Measurements from ENCODE around the gene BSPH1.

BSPH1 gene, protein sequence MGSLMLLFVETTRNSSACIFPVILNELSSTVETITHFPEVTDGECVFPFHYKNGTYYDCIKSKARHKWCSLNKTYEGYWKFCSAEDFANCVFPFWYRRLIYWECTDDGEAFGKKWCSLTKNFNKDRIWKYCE

DNA sequence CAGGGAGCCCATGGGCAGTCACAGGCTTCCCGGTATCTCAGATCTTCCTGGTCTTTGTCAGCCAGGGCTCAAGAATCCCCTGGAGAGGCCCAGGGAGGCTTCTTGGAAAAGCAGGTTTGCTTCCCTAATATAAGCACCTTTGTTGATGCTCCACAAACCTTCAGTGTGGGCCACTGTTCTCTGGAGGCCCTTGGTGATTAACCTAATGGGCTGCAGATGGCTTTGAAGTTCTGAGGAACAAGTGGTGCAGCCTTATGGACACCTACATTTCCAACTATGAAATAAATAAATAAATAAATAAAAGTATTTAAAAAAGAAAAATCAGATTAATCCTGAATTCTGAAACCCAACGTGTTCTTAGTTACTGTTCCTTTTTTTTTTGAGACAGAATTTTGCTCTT lies at the start of gene BSPH1:
TSS of gene BSPH1 (minus strand) at position 101 of the 400 bp plus-strand sequence. CDS start at position 12, 89 bp downstream.
- H3K4me3 ChIP-seq (ENCODE audit: low read length): no peak within 1 kb of the TSS
- H3K9ac ChIP-seq (ENCODE audit: low read length): no peak within 1 kb of the TSS
- H3K27ac ChIP-seq (ENCODE audit: low read depth, low read length): no peak within 1 kb of the TSS
- no peaks in the 10 kb centered on the region for H3K27me3 ChIP-seq (ENCODE audit: control insufficient read depth, insufficient read depth, low read length)
- no peaks in the 10 kb centered on the region for H3K36me3 ChIP-seq (ENCODE audit: control insufficient read depth, insufficient read depth, low read length)
- no peaks in the 10 kb centered on the region for H3K4me1 ChIP-seq (ENCODE audit: control insufficient read depth, insufficient read depth, low read length)

DNA sequence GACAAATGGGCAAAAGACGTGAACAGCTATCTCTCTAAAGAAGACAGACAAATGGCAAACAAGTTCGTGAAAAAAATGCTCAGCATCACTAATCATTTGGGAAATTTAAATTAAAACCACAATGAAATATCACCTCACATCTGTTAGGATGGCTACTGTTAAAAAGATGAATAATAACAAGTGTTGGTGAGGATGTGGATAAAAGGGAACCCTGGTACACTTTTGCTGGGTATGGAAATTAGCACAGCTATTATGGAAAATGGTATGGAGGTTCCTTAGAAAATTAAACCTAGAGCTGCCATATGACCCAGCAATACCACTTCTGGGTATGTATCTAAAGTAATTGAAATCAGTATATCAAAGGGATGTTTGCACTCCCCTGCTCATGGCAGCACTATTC lies 44.8 kb upstream of the BSPH1 start:
- Histone ChIP-seq H3K27ac (ENCODE audit: low read depth, low read length) (no peak overlapping the region), H3K4me1 (ENCODE audit: control insufficient read depth, insufficient read depth, low read length) (no peaks in the 10 kb centered on the region), H3K36me3 (ENCODE audit: control insufficient read depth, insufficient read depth, low read length) (no peaks in the 10 kb centered on the region), H3K4me3 (ENCODE audit: low read length) (no peak overlapping the region), H3K9ac (ENCODE audit: low read length) (no peak overlapping the region), H3K27me3 (ENCODE audit: control insufficient read depth, insufficient read depth, low read length) (no peaks in the 10 kb centered on the region)

DNA sequence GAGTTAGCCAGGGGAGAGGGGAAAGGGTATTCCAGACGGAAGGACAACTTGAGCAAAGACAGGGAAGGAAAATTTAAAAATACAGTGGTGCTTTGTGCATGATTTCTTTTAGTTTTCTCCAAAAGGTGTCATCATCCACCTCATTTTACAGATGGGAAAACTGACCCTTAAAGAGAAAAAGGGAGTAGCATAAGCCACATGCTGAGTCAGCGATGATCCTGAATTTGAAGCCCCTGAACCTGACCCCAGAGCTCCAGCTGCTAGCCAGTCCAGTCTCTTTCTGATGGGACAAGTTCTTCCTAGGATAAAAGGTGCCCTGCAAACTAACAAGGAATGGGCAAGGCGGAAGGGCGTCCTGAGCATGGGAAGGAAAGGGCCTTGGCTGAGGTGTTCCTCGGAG lies 41.6 kb upstream of the BSPH1 start:
- no peak overlapping the region for H3K9ac ChIP-seq (ENCODE audit: low read length)
- H3K4me1 ChIP-seq (ENCODE audit: control insufficient read depth, insufficient read depth, low read length): no peaks in the 10 kb centered on the region

DNA sequence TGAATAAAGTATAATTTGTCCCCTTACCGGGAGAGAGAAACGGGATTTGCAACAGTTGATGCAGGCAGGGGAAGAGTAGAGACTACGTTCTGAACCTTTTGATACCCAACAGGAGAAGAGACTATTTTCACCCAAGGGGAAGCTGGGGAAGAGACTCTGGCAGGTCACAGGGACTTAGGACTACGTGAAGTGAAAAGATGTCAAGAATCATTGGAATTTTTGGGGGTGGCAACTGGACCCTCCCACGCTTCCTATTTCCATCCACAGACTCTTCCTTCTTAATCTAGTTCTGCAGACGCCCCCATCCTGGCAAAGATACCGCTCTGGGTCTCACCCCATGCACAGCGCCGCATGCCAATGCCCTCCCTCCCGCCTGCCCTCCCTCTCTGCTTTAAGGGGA lies 38.1 kb upstream of the BSPH1 start:
- Histone ChIP-seq H3K27ac (ENCODE audit: low read depth, low read length) (no peak overlapping the region), H3K4me3 (ENCODE audit: low read length) (no peak overlapping the region), H3K27me3 (ENCODE audit: control insufficient read depth, insufficient read depth, low read length) (peaks cover 2% of the 10 kb centered on the region), H3K9ac (ENCODE audit: low read length) (no peak overlapping the region), H3K36me3 (ENCODE audit: control insufficient read depth, insufficient read depth, low read length) (no peaks in the 10 kb centered on the region), H3K4me1 (ENCODE audit: control insufficient read depth, insufficient read depth, low read length) (no peaks in the 10 kb centered on the region)

More for the DNA sequence above, 41.6 kb upstream of the BSPH1 start:
- Histone ChIP-seq H3K36me3 (ENCODE audit: control insufficient read depth, insufficient read depth, low read length) (no peaks in the 10 kb centered on the region), H3K27ac (ENCODE audit: low read depth, low read length) (no peak overlapping the region), H3K4me3 (ENCODE audit: low read length) (no peak overlapping the region), H3K27me3 (ENCODE audit: control insufficient read depth, insufficient read depth, low read length) (peaks cover 2% of the 10 kb centered on the region)

DNA sequence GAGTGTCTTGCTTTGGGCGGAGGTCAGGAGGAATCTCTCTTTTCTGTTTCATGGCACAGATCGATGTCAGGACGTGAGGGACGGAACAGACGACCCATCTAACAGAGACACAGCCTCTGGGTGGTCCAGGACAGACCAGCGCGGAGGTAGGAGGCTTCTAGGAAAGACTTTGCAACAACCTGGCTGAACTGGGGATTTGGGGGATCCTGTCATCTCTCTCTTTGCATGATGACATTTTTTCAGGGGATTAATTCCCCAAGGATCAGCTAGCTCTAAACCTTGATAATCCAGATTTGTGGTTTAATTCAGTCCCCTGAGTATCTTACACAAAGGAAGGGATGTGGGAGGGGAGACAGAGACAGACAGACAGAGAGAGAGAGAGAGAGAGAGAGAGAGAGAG lies 37.5 kb upstream of the BSPH1 start:
- peaks cover 2% of the 10 kb centered on the region for H3K27me3 ChIP-seq (ENCODE audit: control insufficient read depth, insufficient read depth, low read length)
- H3K9ac ChIP-seq (ENCODE audit: low read length): no peak overlapping the region
- no peak overlapping the region for H3K4me3 ChIP-seq (ENCODE audit: low read length)
- no peak overlapping the region for H3K27ac ChIP-seq (ENCODE audit: low read depth, low read length)
- H3K4me1 ChIP-seq (ENCODE audit: control insufficient read depth, insufficient read depth, low read length): no peaks in the 10 kb centered on the region
- no peaks in the 10 kb centered on the region for H3K36me3 ChIP-seq (ENCODE audit: control insufficient read depth, insufficient read depth, low read length)

DNA sequence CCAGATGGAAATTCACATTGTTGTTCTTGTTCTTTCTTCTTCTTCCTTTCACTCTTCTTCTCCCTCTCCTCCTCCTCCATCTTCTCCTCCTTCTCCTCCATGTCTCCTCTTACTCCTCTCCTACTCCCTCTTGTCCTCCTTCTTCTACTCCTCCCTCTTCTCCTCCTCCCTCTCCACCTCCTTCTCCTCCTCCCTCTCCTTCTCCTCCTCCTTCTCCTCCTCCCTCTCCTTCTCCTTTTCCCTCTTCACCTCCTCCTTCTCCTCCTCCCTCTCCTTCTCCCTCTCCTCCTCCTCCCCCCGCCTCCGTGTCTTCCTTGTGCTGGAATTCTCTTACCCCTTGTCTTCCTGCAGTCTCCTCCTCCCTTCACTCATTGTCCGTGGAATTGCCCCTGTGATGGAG lies 33.5 kb upstream of the BSPH1 start:
- Histone ChIP-seq H3K9ac (ENCODE audit: low read length) (no peak overlapping the region), H3K36me3 (ENCODE audit: control insufficient read depth, insufficient read depth, low read length) (no peaks in the 10 kb centered on the region), H3K4me1 (ENCODE audit: control insufficient read depth, insufficient read depth, low read length) (no peaks in the 10 kb centered on the region), H3K4me3 (ENCODE audit: low read length) (no peak overlapping the region), H3K27ac (ENCODE audit: low read depth, low read length) (no peak overlapping the region), H3K27me3 (ENCODE audit: control insufficient read depth, insufficient read depth, low read length) (peaks cover 2% of the 10 kb centered on the region)

DNA sequence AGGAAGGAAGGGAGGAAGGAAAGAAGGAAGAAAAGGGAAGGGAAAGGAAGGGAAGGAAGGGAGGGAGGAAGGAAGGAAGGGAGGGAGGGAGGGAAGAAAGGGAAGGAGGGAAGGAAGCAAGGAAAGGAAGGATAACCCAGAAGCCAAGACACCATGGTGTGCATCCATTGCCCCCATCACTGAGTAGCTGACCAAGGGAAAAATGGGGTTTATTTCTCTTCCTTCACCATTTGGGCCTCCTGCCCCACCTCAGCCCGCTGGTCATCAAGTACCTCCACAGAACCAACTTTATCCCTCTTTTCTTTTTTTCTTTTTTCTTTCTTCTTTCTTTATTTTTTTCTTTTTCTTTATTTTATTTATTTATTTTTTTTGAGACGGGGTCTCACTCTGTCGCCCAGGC lies 31.5 kb upstream of the BSPH1 start:
- Histone ChIP-seq H3K27ac (ENCODE audit: low read depth, low read length) (no peak overlapping the region), H3K9ac (ENCODE audit: low read length) (no peak overlapping the region), H3K4me3 (ENCODE audit: low read length) (no peak overlapping the region), H3K36me3 (ENCODE audit: control insufficient read depth, insufficient read depth, low read length) (no peaks in the 10 kb centered on the region), H3K4me1 (ENCODE audit: control insufficient read depth, insufficient read depth, low read length) (no peaks in the 10 kb centered on the region), H3K27me3 (ENCODE audit: control insufficient read depth, insufficient read depth, low read length) (no peaks in the 10 kb centered on the region)

DNA sequence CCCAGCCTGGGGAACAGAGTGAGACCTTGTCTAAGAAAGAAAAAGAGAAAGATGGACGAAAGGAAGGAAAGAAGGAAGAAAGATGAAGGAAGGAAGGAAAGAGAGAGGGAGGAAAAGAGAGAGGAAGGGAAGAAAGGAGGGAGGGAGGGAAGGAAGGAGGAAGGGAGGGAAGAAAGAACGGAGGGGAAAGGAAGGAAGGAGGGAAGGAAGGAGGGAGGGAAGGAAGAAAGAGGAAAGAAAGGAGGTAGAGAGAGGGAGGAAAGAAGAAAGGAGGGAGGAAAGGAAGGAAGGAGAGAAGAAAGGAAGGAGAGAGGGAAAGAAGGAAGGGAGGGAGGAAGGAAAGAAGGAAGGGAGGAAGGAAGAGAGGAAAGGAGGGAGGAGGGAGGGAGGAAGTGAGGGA lies 31.0 kb upstream of the BSPH1 start:
- Histone ChIP-seq H3K36me3 (ENCODE audit: control insufficient read depth, insufficient read depth, low read length) (no peaks in the 10 kb centered on the region), H3K4me1 (ENCODE audit: control insufficient read depth, insufficient read depth, low read length) (no peaks in the 10 kb centered on the region), H3K9ac (ENCODE audit: low read length) (no peak overlapping the region), H3K27ac (ENCODE audit: low read depth, low read length) (no peak overlapping the region), H3K27me3 (ENCODE audit: control insufficient read depth, insufficient read depth, low read length) (no peaks in the 10 kb centered on the region), H3K4me3 (ENCODE audit: low read length) (no peak overlapping the region)

DNA sequence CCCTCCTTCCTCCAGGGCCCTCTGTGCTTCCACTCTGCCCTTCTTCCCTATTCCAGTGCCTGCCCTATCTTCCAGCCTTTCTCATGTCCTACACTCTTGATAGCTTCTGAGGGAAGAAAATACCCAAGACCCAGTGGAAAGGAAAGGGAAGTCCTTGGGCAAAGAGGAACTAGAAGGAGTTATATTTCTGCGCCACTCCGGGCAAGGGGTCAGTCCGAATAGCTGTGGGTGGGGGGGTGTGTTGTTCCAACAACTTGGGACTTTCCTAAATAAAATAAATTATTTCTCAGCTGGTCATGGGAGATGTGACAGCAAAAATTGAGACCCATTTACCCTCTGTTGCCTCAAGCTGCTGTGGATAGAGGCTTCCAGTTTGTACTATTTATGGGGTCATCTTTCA lies 28.7 kb upstream of the BSPH1 start:
- Histone ChIP-seq H3K27ac (ENCODE audit: low read depth, low read length) (no peak overlapping the region), H3K36me3 (ENCODE audit: control insufficient read depth, insufficient read depth, low read length) (no peaks in the 10 kb centered on the region), H3K27me3 (ENCODE audit: control insufficient read depth, insufficient read depth, low read length) (no peaks in the 10 kb centered on the region), H3K4me3 (ENCODE audit: low read length) (no peak overlapping the region), H3K4me1 (ENCODE audit: control insufficient read depth, insufficient read depth, low read length) (no peaks in the 10 kb centered on the region), H3K9ac (ENCODE audit: low read length) (no peak overlapping the region)

DNA sequence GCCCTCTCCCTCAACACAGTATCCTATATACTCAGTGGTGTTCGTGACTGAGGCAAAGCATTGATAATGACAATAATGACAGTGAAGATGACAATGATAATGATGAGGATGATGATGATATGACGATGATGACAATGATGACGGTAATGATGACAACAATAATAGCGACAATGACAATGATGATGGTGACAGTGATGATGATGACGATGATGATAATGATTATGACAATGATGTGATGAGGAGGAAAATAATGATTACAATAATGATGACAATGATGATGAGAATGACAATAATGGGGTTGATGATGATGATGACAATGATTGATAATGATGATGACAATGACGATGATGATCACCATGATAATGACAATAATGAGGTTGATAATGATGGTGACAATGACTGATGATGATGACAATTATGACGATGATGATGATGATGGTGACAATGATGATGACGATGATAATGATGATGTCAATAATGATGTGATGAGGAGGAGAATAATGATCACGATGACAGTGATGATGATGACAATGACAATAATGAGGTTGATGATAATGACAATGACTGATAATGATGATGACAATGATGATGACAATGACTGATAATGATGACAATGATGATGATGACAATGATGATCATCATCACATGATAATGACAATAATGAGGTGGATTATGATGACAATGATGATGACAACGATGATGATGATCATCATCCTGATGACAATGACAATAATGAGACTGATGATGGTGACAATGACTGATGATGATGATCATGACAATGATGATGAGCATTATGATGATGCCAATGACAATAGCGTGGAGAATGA lies 19.2 kb upstream of the BSPH1 start:
- Histone ChIP-seq H3K9ac (ENCODE audit: low read length) (no peak overlapping the region), H3K27me3 (ENCODE audit: control insufficient read depth, insufficient read depth, low read length) (no peaks in the 10 kb centered on the region), H3K27ac (ENCODE audit: low read depth, low read length) (no peak overlapping the region), H3K4me1 (ENCODE audit: control insufficient read depth, insufficient read depth, low read length) (no peaks in the 10 kb centered on the region), H3K4me3 (ENCODE audit: low read length) (no peak overlapping the region), H3K36me3 (ENCODE audit: control insufficient read depth, insufficient read depth, low read length) (no peaks in the 10 kb centered on the region)

DNA sequence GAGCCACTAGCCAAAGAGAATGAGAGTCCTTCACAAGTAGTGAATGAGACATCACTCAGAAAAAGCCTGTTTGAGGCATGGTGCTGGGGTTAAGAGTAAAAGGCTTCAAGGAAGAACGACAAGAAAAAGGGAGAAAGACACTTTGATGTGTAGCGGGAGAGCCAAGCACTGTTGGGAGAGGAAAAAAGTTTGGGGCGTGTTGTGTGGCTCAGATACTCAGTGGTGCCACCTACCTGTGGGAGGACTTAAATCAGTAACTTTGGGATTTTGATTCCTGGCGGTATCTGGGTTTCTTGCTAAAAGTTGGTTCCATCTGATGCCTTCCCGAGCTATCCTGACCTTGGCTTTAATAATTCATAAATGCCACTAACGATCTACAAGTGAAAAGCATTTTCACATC lies 14.8 kb upstream of the BSPH1 start:
- Histone ChIP-seq H3K36me3 (ENCODE audit: control insufficient read depth, insufficient read depth, low read length) (no peaks in the 10 kb centered on the region), H3K27ac (ENCODE audit: low read depth, low read length) (no peak overlapping the region), H3K27me3 (ENCODE audit: control insufficient read depth, insufficient read depth, low read length) (no peaks in the 10 kb centered on the region), H3K4me1 (ENCODE audit: control insufficient read depth, insufficient read depth, low read length) (no peaks in the 10 kb centered on the region), H3K9ac (ENCODE audit: low read length) (no peak overlapping the region), H3K4me3 (ENCODE audit: low read length) (no peak overlapping the region)

DNA sequence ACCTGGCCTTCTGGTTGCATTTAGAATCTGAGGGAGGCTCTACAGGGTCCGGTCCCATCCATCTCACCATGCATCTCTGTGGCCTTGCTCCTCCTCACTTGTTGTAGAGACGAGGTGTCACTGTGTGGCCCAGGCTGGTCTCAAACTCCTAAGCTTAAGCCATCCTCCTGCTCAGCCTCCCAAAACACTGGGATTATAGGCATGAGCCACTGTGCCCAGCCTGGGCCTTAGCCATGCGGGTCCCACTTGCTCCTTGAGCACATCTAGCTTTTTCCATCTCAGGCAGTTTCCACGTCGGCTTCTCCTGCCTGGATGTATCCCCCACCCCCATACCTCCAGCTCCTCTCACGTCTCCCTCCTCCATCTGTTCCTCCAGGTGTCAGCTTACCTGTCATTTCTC lies 12.3 kb upstream of the BSPH1 start:
- Histone ChIP-seq H3K9ac (ENCODE audit: low read length) (no peak overlapping the region), H3K4me3 (ENCODE audit: low read length) (no peak overlapping the region)

DNA sequence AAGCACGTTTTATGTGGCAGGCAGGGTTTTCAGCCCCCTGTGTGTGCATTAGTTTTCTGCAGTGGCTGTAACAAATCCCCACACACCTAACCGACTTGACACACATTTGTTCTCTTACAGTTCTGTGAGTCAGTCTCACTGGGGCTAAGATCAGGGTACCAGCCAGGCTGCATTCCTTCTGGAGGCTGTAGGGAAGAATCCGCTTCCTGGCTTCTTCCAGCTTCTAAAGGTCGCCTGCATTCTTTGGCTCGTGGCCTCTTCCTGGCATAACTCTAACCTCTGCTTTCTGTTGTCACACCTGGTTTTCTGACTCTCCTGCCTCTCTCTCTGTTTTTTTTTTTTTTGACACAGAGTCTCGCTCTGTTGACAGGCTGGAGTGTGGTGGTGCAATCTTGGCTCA lies 8.9 kb upstream of the BSPH1 start:
- Histone ChIP-seq H3K27me3 (ENCODE audit: control insufficient read depth, insufficient read depth, low read length) (no peaks in the 10 kb centered on the region), H3K4me3 (ENCODE audit: low read length) (no peak overlapping the region), H3K9ac (ENCODE audit: low read length) (no peak overlapping the region), H3K36me3 (ENCODE audit: control insufficient read depth, insufficient read depth, low read length) (no peaks in the 10 kb centered on the region), H3K4me1 (ENCODE audit: control insufficient read depth, insufficient read depth, low read length) (no peaks in the 10 kb centered on the region), H3K27ac (ENCODE audit: low read depth, low read length) (no peak overlapping the region)

More for the DNA sequence above, 12.3 kb upstream of the BSPH1 start:
- Histone ChIP-seq H3K27ac (ENCODE audit: low read depth, low read length) (no peak overlapping the region), H3K36me3 (ENCODE audit: control insufficient read depth, insufficient read depth, low read length) (no peaks in the 10 kb centered on the region), H3K27me3 (ENCODE audit: control insufficient read depth, insufficient read depth, low read length) (no peaks in the 10 kb centered on the region), H3K4me1 (ENCODE audit: control insufficient read depth, insufficient read depth, low read length) (no peaks in the 10 kb centered on the region)
